ENCODE data around the gene MIPEP. TPM values are rescaled to one million over a fixed set of nuclear protein-coding genes. Genes with fewer than 3 reads are reported as not detected.

Gene MIPEP
- total and polyA plus RNA-seq, 2 experiments from 2014 or later = 12.6 to 19.6 TPM

DNA sequence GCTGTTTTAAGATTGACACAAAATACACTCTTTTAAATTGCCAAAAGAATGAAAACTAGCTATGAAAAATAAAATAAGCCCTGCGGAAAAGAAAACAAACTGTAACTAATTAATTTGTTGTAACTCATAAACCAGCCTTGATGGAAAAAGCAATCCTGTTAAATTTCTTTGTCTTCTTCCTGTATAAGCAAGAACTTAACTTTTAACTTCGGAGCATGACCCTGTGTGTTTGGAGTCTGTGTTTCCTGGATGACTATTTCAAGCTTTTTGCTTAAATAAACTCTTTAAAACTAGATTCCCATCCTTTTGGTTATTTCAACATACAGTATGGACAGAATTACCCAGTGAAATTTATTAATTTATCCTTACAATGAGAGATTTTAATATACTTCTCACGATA lies 196.4 kb downstream of the MIPEP start:
- H3K27ac ChIP-seq = no peak overlapping the region
- no peaks in the 10 kb centered on the region for H3K27me3 ChIP-seq (replicated peaks; ENCODE audit: insufficient read depth)
- in situ Hi-C loops (cut with MboI) = no loop called here
- no peak overlapping the region for H3K9ac ChIP-seq
- TF ChIP-seq EZH2phosphoT487 (IDR thresholded peaks at IDR 0.05; ENCODE audit: insufficient read depth, low read depth) = no peak
- H3K79me2 ChIP-seq (ENCODE audit: insufficient read depth) = no peaks in the 10 kb centered on the region
- H3K4me2 ChIP-seq (ENCODE audit: unreplicated experiment) = no peak overlapping the region
- no peak overlapping the region for H2AFZ ChIP-seq
- WGBS, 2 experiments (ENCODE audit: low coverage in 1 of 2, low lambda C conversion rate in 2 of 2, missing lambda C conversion rate in 2 of 2) = 44 to 55% methylated on average over 3 of the region's 3 CpGs
- no peak overlapping the region for H3K4me3 ChIP-seq
- H3K9me2 ChIP-seq (ENCODE audit: insufficient read depth) = no peaks in the 10 kb centered on the region
- H3K9me3 ChIP-seq (ENCODE audit: low read depth) = no peaks in the 10 kb centered on the region
- no peak for DNase-seq
- no peaks in the 10 kb centered on the region for H3K36me3 ChIP-seq (ENCODE audit: low read depth)
- no peaks in the 10 kb centered on the region for H3F3A ChIP-seq (ENCODE audit: insufficient read depth)
- H3K4me1 ChIP-seq (ENCODE audit: insufficient read depth) = no peaks in the 10 kb centered on the region
- H4K20me1 ChIP-seq (ENCODE audit: insufficient read depth) = no peaks in the 10 kb centered on the region

GRCh38 chr13:23690668-23691067 lies 198.5 kb downstream of the MIPEP start:
- no peaks in the 10 kb centered on the region for H3K4me1 ChIP-seq (ENCODE audit: insufficient read depth)
- H3K36me3 ChIP-seq (ENCODE audit: low read depth) = no peaks in the 10 kb centered on the region
- no peak for TF ChIP-seq EZH2 (IDR thresholded peaks at IDR 0.05; ENCODE audit: insufficient read depth, poor library complexity, severe bottlenecking)
- TF ChIP-seq EZH2phosphoT487 (IDR thresholded peaks at IDR 0.05; ENCODE audit: insufficient read depth, low read depth) = no peak
- no peak for DNase-seq
- H3K9ac ChIP-seq = no peak overlapping the region
- no peaks in the 10 kb centered on the region for H3K27me3 ChIP-seq (replicated peaks; ENCODE audit: insufficient read depth)
- H3K27ac ChIP-seq = no peak overlapping the region
- no peaks in the 10 kb centered on the region for H3K9me2 ChIP-seq (ENCODE audit: insufficient read depth)
- WGBS, 2 experiments (ENCODE audit: low coverage in 1 of 2, low lambda C conversion rate in 2 of 2, missing lambda C conversion rate in 2 of 2) = 89 to 92% methylated on average over 3 of the region's 3 CpGs
- H3K4me2 ChIP-seq (ENCODE audit: unreplicated experiment) = no peak overlapping the region
- no peak overlapping the region for H3K4me3 ChIP-seq
- no peaks in the 10 kb centered on the region for H3K79me2 ChIP-seq (ENCODE audit: insufficient read depth)
- in situ Hi-C loops (cut with MboI) = no loop called here
- no peak overlapping the region for H2AFZ ChIP-seq
- no peaks in the 10 kb centered on the region for H3K9me3 ChIP-seq (ENCODE audit: low read depth)
- no peaks in the 10 kb centered on the region for H4K20me1 ChIP-seq (ENCODE audit: insufficient read depth)
- H3F3A ChIP-seq (ENCODE audit: insufficient read depth) = no peaks in the 10 kb centered on the region

DNA sequence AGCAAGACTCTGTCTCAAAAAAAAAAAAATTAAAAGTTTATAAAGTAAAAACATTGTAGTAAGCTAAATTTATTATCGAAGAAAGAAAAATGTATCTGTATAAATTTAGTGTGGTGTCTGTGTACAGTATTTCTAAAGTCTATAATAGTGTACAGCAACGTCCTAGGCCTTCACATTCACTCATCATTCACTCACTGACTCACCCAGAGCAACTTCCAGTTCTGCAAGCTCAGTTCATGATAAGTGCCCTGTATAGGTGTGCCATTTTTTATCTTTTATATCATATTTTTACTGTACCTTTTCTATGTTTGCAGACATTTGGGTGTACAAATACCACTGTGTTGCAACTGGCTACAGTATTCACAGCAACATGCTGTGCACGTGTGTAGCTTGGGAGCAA lies 200.9 kb downstream of the MIPEP start:
- no peaks in the 10 kb centered on the region for H3K36me3 ChIP-seq (ENCODE audit: low read depth)
- H3K9me2 ChIP-seq (ENCODE audit: insufficient read depth) = no peaks in the 10 kb centered on the region
- TF ChIP-seq EZH2 (IDR thresholded peaks at IDR 0.05; ENCODE audit: insufficient read depth, poor library complexity, severe bottlenecking) = no peak
- no peak for TF ChIP-seq EZH2phosphoT487 (IDR thresholded peaks at IDR 0.05; ENCODE audit: insufficient read depth, low read depth)
- no peak overlapping the region for H2AFZ ChIP-seq
- H4K20me1 ChIP-seq (ENCODE audit: insufficient read depth) = no peaks in the 10 kb centered on the region
- H3K9me3 ChIP-seq (ENCODE audit: low read depth) = no peaks in the 10 kb centered on the region
- H3K79me2 ChIP-seq (ENCODE audit: insufficient read depth) = no peaks in the 10 kb centered on the region
- no peaks in the 10 kb centered on the region for H3K27me3 ChIP-seq (replicated peaks; ENCODE audit: insufficient read depth)
- no peaks in the 10 kb centered on the region for H3K4me1 ChIP-seq (ENCODE audit: insufficient read depth)
- H3F3A ChIP-seq (ENCODE audit: insufficient read depth) = no peaks in the 10 kb centered on the region
- no peak overlapping the region for H3K4me2 ChIP-seq (ENCODE audit: unreplicated experiment)
- no peak overlapping the region for H3K27ac ChIP-seq
- H3K4me3 ChIP-seq = no peak overlapping the region
- no peak overlapping the region for H3K9ac ChIP-seq
- DNase-seq = no peak
- in situ Hi-C loops (cut with MboI) = no loop called here
- WGBS, 2 experiments (ENCODE audit: low coverage in 1 of 2, low lambda C conversion rate in 2 of 2, missing lambda C conversion rate in 2 of 2) = 82 to 86% methylated on average over 3 of the region's 3 CpGs

DNA sequence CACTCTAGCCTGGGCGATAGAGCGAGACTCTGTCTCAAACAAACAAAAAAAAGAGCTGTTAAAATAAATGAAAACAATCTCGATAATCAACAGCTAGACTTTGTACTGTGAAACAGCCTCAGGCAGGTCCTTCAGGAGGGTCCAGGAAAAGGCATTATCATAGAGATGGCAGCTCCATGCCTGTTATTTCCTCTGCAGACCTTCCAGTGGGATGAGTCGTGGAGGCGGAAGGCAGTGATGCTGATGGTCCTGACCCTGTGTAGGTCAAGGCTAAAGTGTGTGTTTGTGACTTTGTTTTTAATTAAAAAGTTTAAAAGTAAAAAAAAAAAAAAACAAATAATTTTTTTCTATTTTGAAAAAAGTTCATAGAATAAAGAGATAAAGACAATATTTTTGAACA lies 201.6 kb downstream of the MIPEP start:
- no peak for DNase-seq
- no peak overlapping the region for H3K9ac ChIP-seq
- H3F3A ChIP-seq (ENCODE audit: insufficient read depth) = no peaks in the 10 kb centered on the region
- H4K20me1 ChIP-seq (ENCODE audit: insufficient read depth) = no peaks in the 10 kb centered on the region
- no peak overlapping the region for H3K27ac ChIP-seq
- no peaks in the 10 kb centered on the region for H3K36me3 ChIP-seq (ENCODE audit: low read depth)
- no peak overlapping the region for H3K4me2 ChIP-seq (ENCODE audit: unreplicated experiment)
- in situ Hi-C loops (cut with MboI) = no loop called here
- no peaks in the 10 kb centered on the region for H3K9me3 ChIP-seq (ENCODE audit: low read depth)
- TF ChIP-seq EZH2 (IDR thresholded peaks at IDR 0.05; ENCODE audit: insufficient read depth, poor library complexity, severe bottlenecking) (no peak), EZH2phosphoT487 (IDR thresholded peaks at IDR 0.05; ENCODE audit: insufficient read depth, low read depth) (no peak)
- H2AFZ ChIP-seq = no peak overlapping the region
- no peaks in the 10 kb centered on the region for H3K9me2 ChIP-seq (ENCODE audit: insufficient read depth)
- H3K27me3 ChIP-seq (replicated peaks; ENCODE audit: insufficient read depth) = no peaks in the 10 kb centered on the region
- no peaks in the 10 kb centered on the region for H3K79me2 ChIP-seq (ENCODE audit: insufficient read depth)
- H3K4me3 ChIP-seq = no peak overlapping the region
- H3K4me1 ChIP-seq (ENCODE audit: insufficient read depth) = no peaks in the 10 kb centered on the region
- 93 to 94% methylated on average over 5 of the region's 5 CpGs for WGBS, 2 experiments (ENCODE audit: low coverage in 1 of 2, low lambda C conversion rate in 2 of 2, missing lambda C conversion rate in 2 of 2)

DNA sequence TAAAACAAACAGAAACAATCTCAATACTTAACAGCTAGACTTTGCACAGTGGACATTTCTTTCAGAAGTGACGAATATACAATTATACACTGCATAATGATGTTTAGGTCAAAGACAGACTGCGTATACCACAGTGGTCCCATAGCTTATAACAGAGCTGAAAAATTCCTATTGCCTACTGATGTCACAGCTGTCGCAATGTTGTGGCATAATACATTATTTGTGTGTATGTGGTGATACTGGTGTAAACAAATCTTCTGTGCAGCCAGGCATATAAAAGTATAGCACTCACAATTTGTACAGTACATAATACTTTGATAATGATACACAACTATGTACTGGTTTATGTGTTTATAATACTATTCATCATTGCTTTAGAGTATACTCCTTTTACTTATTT lies 202.3 kb downstream of the MIPEP start:
- in situ Hi-C loops (cut with MboI) = no loop called here
- 90 to 94% methylated on average over 3 of the region's 3 CpGs for WGBS, 2 experiments (ENCODE audit: low coverage in 1 of 2, low lambda C conversion rate in 2 of 2, missing lambda C conversion rate in 2 of 2)
- no peak overlapping the region for H3K9ac ChIP-seq
- H4K20me1 ChIP-seq (ENCODE audit: insufficient read depth) = no peaks in the 10 kb centered on the region
- no peaks in the 10 kb centered on the region for H3F3A ChIP-seq (ENCODE audit: insufficient read depth)
- H3K9me3 ChIP-seq (ENCODE audit: low read depth) = no peaks in the 10 kb centered on the region
- no peaks in the 10 kb centered on the region for H3K79me2 ChIP-seq (ENCODE audit: insufficient read depth)
- TF ChIP-seq EZH2 (IDR thresholded peaks at IDR 0.05; ENCODE audit: insufficient read depth, poor library complexity, severe bottlenecking) = no peak
- TF ChIP-seq EZH2phosphoT487 (IDR thresholded peaks at IDR 0.05; ENCODE audit: insufficient read depth, low read depth) = no peak
- no peaks in the 10 kb centered on the region for H3K9me2 ChIP-seq (ENCODE audit: insufficient read depth)
- H3K36me3 ChIP-seq (ENCODE audit: low read depth) = no peaks in the 10 kb centered on the region
- no peaks in the 10 kb centered on the region for H3K4me1 ChIP-seq (ENCODE audit: insufficient read depth)
- no peak for DNase-seq
- no peak overlapping the region for H2AFZ ChIP-seq
- H3K4me2 ChIP-seq (ENCODE audit: unreplicated experiment) = no peak overlapping the region
- no peak overlapping the region for H3K4me3 ChIP-seq
- no peak overlapping the region for H3K27ac ChIP-seq
- H3K27me3 ChIP-seq (replicated peaks; ENCODE audit: insufficient read depth) = no peaks in the 10 kb centered on the region

All from GM23248 (cell line).